Measurements from ENCODE around the gene MTREX.

Gene MTREX

DNA sequence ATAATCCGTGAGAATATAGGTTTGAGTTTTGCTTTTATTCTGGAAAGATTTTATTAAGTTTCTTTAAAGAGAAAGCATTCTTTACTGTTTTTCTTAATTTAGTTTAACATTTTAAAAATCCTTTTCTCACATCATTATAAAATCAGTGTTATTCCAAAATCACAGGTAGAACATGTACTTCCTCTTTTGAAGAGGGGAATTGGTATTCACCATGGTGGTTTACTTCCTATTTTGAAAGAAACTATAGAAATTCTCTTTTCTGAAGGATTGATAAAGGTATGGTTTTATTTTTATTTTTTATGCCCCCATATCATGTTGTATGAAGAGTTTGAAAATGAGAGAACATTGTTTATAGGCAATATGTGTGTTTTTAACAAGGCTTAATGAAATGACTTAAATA is 43.0 kb downstream of the MTREX start:
- Histone ChIP-seq H3K4me3 (ENCODE audit: low read length) (no peak overlapping the region), H3K9ac (ENCODE audit: low read depth, low read length) (no peak overlapping the region), H3K4me2 (ENCODE audit: low read length) (no peak overlapping the region), H3K4me1 (ENCODE audit: control insufficient read depth, insufficient read depth, low read length) (no peaks in the 10 kb centered on the region), H3K27me3 (ENCODE audit: control insufficient read depth, insufficient read depth, low read length) (no peaks in the 10 kb centered on the region), H3K36me3 (ENCODE audit: insufficient read depth, low read length) (peaks cover 81% of the 10 kb centered on the region), H3K9me3 (replicated peaks; ENCODE audit: low read length) (no peaks in the 10 kb centered on the region)

DNA sequence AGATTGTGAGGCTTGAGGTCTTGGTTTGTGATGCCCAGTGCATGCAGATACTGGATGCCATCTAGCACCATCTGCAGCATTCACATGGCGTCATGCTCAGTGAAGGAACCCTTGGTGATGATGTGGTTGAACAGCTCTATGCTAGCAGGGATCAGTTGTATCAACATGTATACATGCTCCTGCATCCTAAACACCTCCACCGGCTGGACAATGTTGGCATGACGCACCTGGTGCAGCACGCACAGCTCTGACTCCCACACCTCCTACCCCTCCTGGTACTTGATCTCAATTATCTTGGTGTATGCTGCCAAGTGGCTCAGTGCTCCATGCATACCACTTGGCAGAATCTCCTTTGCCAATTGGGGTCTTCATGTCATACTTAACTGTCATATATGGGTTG is 49.1 kb downstream of the MTREX start:
- H3K4me2 ChIP-seq (ENCODE audit: low read length), result no peak overlapping the region
- peaks cover 68% of the 10 kb centered on the region for H3K36me3 ChIP-seq (ENCODE audit: insufficient read depth, low read length)
- no peak overlapping the region for H3K4me3 ChIP-seq (ENCODE audit: low read length)
- no peaks in the 10 kb centered on the region for H3K9me3 ChIP-seq (replicated peaks; ENCODE audit: low read length)
- H3K9ac ChIP-seq (ENCODE audit: low read depth, low read length), result no peak overlapping the region
- no peaks in the 10 kb centered on the region for H3K27me3 ChIP-seq (ENCODE audit: control insufficient read depth, insufficient read depth, low read length)
- H3K4me1 ChIP-seq (ENCODE audit: control insufficient read depth, insufficient read depth, low read length), result no peaks in the 10 kb centered on the region

GRCh38 chr5:55360190-55360589 is 52.4 kb downstream of the MTREX start:
- Histone ChIP-seq H3K4me3 (ENCODE audit: low read length) (no peak overlapping the region), H3K27me3 (ENCODE audit: control insufficient read depth, insufficient read depth, low read length) (no peaks in the 10 kb centered on the region), H3K4me2 (ENCODE audit: low read length) (no peak overlapping the region), H3K9me3 (replicated peaks; ENCODE audit: low read length) (no peaks in the 10 kb centered on the region), H3K4me1 (ENCODE audit: control insufficient read depth, insufficient read depth, low read length) (peaks cover 8% of the 10 kb centered on the region), H3K36me3 (ENCODE audit: insufficient read depth, low read length) (peaks cover 42% of the 10 kb centered on the region), H3K9ac (ENCODE audit: low read depth, low read length) (no peak overlapping the region)

DNA sequence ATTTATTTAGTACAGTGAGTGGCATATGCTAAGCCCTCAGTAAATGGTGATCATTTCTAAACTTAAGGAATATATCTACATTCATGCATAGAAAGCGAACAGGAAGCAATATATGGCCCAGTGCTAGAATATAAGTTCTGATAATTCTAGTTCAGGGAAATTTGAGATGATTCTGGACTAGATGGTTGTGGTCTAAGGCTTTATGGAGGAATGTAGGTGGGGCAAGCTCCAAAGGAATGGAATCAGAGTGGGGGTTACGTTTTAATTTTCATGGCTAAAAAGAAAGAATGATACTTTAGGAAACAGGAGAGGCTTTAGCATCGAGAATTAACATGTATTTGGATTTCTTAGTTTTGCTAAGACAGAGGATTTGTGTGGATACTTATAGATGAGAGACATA is 56.1 kb downstream of the MTREX start:
- Histone ChIP-seq H3K9me3 (replicated peaks; ENCODE audit: low read length) (no peaks in the 10 kb centered on the region), H3K4me3 (ENCODE audit: low read length) (no peak overlapping the region), H3K4me2 (ENCODE audit: low read length) (peak overlapping the region; percentile 23), H3K27me3 (ENCODE audit: control insufficient read depth, insufficient read depth, low read length) (no peaks in the 10 kb centered on the region), H3K4me1 (ENCODE audit: control insufficient read depth, insufficient read depth, low read length) (peaks cover 8% of the 10 kb centered on the region), H3K36me3 (ENCODE audit: insufficient read depth, low read length) (peaks cover 27% of the 10 kb centered on the region), H3K9ac (ENCODE audit: low read depth, low read length) (no peak overlapping the region)

GRCh38 chr5:55364537-55365055 is 56.8 kb downstream of the MTREX start:
- Histone ChIP-seq H3K36me3 (ENCODE audit: insufficient read depth, low read length) (peaks cover 19% of the 10 kb centered on the region), H3K9ac (ENCODE audit: low read depth, low read length) (no peak overlapping the region), H3K4me1 (ENCODE audit: control insufficient read depth, insufficient read depth, low read length) (peaks cover 8% of the 10 kb centered on the region), H3K9me3 (replicated peaks; ENCODE audit: low read length) (no peaks in the 10 kb centered on the region), H3K4me3 (ENCODE audit: low read length) (no peak overlapping the region), H3K27me3 (ENCODE audit: control insufficient read depth, insufficient read depth, low read length) (no peaks in the 10 kb centered on the region), H3K4me2 (ENCODE audit: low read length) (no peak overlapping the region)

- no peak overlapping the region for H3K4me2 ChIP-seq (ENCODE audit: low read length)
- no peaks in the 10 kb centered on the region for H3K4me1 ChIP-seq (ENCODE audit: control insufficient read depth, insufficient read depth, low read length)
- no peak overlapping the region for H3K9ac ChIP-seq (ENCODE audit: low read depth, low read length)
- H3K4me3 ChIP-seq (ENCODE audit: low read length), result no peak overlapping the region
- no peaks in the 10 kb centered on the region for H3K9me3 ChIP-seq (replicated peaks; ENCODE audit: low read length)
- H3K36me3 ChIP-seq (ENCODE audit: insufficient read depth, low read length), result peaks cover 34% of the 10 kb centered on the region
- no peaks in the 10 kb centered on the region for H3K27me3 ChIP-seq (ENCODE audit: control insufficient read depth, insufficient read depth, low read length)
Measured at GRCh38 chr5:55370291-55370925, 62.6 kb downstream of the MTREX start.

- no peak overlapping the region for H3K9ac ChIP-seq (ENCODE audit: low read depth, low read length)
- peaks cover 34% of the 10 kb centered on the region for H3K36me3 ChIP-seq (ENCODE audit: insufficient read depth, low read length)
- no peaks in the 10 kb centered on the region for H3K27me3 ChIP-seq (ENCODE audit: control insufficient read depth, insufficient read depth, low read length)
- H3K4me3 ChIP-seq (ENCODE audit: low read length), result no peak overlapping the region
- H3K4me2 ChIP-seq (ENCODE audit: low read length), result no peak overlapping the region
- H3K9me3 ChIP-seq (replicated peaks; ENCODE audit: low read length), result no peaks in the 10 kb centered on the region
- no peaks in the 10 kb centered on the region for H3K4me1 ChIP-seq (ENCODE audit: control insufficient read depth, insufficient read depth, low read length)
Measured at GRCh38 chr5:55371145-55371544, 63.4 kb downstream of the MTREX start.

GRCh38 chr5:55372130-55372925 is 64.5 kb downstream of the MTREX start:
- Histone ChIP-seq H3K27me3 (ENCODE audit: control insufficient read depth, insufficient read depth, low read length) (no peaks in the 10 kb centered on the region), H3K9ac (ENCODE audit: low read depth, low read length) (no peak overlapping the region), H3K9me3 (replicated peaks; ENCODE audit: low read length) (no peaks in the 10 kb centered on the region), H3K36me3 (ENCODE audit: insufficient read depth, low read length) (peaks cover 28% of the 10 kb centered on the region), H3K4me3 (ENCODE audit: low read length) (no peak overlapping the region), H3K4me1 (ENCODE audit: control insufficient read depth, insufficient read depth, low read length) (no peaks in the 10 kb centered on the region), H3K4me2 (ENCODE audit: low read length) (no peak overlapping the region)

DNA sequence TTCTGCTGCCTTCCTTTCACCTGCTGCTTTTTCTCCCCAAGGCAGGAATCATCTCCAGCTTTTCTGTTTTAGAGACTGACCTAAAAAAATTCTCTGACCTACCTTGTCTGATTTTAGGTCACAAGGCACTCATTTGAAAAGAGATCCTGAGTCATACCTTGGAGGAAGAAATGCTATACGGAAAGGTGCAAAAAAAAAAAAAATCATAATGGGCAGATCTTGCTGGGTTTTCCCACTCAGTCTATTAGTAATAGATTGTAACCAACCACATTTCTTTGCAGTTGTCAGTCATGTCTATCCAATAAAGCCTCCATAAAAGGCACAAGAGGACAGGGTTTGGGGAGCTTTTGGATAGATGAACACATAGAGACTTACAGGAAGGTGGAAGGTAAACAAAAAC is 70.0 kb downstream of the MTREX start:
- H3K9ac ChIP-seq (ENCODE audit: low read depth, low read length), result no peak overlapping the region
- H3K36me3 ChIP-seq (ENCODE audit: insufficient read depth, low read length), result peaks cover 19% of the 10 kb centered on the region
- no peaks in the 10 kb centered on the region for H3K9me3 ChIP-seq (replicated peaks; ENCODE audit: low read length)
- H3K4me2 ChIP-seq (ENCODE audit: low read length), result no peak overlapping the region
- no peaks in the 10 kb centered on the region for H3K4me1 ChIP-seq (ENCODE audit: control insufficient read depth, insufficient read depth, low read length)
- no peak overlapping the region for H3K4me3 ChIP-seq (ENCODE audit: low read length)
- H3K27me3 ChIP-seq (ENCODE audit: control insufficient read depth, insufficient read depth, low read length), result no peaks in the 10 kb centered on the region

DNA sequence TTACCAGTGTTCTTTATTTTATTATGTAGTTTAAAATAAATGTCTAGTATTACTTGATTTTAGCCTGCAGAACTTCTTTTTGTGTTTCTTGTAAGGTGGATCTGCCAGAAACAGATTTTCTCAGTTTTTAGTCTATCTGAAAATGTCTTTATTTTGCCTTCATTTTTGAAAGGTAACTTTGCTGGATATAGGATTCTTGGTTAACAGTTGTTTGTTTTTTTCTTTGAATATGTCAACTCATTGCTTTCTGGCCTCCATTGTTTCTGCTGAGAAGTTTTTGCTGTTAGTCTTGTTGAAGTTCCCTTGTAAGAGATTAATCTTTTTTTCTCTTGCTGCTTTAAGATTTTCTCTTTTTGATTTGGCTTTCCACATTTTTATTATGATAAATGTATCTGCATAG is 75.5 kb downstream of the MTREX start:
- Histone ChIP-seq H3K9me3 (replicated peaks; ENCODE audit: low read length) (no peaks in the 10 kb centered on the region), H3K4me3 (ENCODE audit: low read length) (no peak overlapping the region), H3K27me3 (ENCODE audit: control insufficient read depth, insufficient read depth, low read length) (no peaks in the 10 kb centered on the region), H3K36me3 (ENCODE audit: insufficient read depth, low read length) (peaks cover 26% of the 10 kb centered on the region), H3K4me2 (ENCODE audit: low read length) (no peak overlapping the region), H3K4me1 (ENCODE audit: control insufficient read depth, insufficient read depth, low read length) (no peaks in the 10 kb centered on the region), H3K9ac (ENCODE audit: low read depth, low read length) (no peak overlapping the region)

DNA sequence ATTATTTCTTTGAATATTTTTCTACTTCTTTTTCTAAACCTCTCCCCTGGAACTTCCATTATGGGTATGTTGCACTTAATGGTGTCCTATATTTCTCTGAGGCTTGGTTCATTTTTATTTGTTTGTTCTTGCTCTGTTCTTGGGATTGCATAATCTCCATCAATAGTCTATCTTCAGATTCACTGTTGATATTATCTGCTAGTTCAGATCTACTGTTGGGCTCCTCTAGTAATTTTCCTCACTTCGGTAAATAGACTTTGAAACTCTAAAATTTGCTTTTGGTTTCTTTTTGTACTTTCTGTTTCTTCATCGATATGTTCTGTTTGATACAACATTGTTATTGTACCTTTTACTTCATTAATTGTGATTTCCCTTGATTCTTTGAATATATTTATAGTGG is 76.3 kb downstream of the MTREX start:
- Histone ChIP-seq H3K27me3 (ENCODE audit: control insufficient read depth, insufficient read depth, low read length) (no peaks in the 10 kb centered on the region), H3K4me3 (ENCODE audit: low read length) (no peak overlapping the region), H3K4me2 (ENCODE audit: low read length) (no peak overlapping the region), H3K36me3 (ENCODE audit: insufficient read depth, low read length) (peaks cover 35% of the 10 kb centered on the region), H3K9me3 (replicated peaks; ENCODE audit: low read length) (no peaks in the 10 kb centered on the region), H3K4me1 (ENCODE audit: control insufficient read depth, insufficient read depth, low read length) (no peaks in the 10 kb centered on the region), H3K9ac (ENCODE audit: low read depth, low read length) (no peak overlapping the region)

DNA sequence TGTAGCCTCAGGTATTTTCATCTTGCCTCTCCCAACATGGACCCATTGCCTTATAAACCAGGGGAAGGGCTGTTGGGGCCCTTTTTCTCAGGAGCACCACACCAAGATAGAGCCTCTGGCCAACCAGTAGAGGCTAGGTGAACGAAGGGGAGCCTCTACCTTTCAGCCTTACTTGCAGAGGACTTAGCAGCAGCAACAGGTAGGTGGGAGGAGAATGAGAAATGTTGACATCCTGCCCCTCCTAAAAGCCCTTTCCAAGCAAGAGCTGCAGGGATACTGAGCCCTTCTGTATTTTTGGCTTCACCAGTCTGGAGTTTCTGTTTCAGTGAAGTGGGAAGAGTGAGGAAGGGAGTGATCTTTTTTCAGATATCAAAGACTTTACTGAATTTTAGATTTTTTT is 77.4 kb downstream of the MTREX start:
- Histone ChIP-seq H3K36me3 (ENCODE audit: insufficient read depth, low read length) (peaks cover 35% of the 10 kb centered on the region), H3K4me3 (ENCODE audit: low read length) (no peak overlapping the region), H3K27me3 (ENCODE audit: control insufficient read depth, insufficient read depth, low read length) (no peaks in the 10 kb centered on the region), H3K9me3 (replicated peaks; ENCODE audit: low read length) (no peaks in the 10 kb centered on the region), H3K4me1 (ENCODE audit: control insufficient read depth, insufficient read depth, low read length) (no peaks in the 10 kb centered on the region), H3K4me2 (ENCODE audit: low read length) (no peak overlapping the region), H3K9ac (ENCODE audit: low read depth, low read length) (no peak overlapping the region)

Data from skeletal muscle satellite cell (primary cell).